ENCODE results near the gene VWA3A. TPM values are rescaled to one million over a fixed set of nuclear protein-coding genes. Genes with fewer than 3 reads are reported as not detected.

VWA3A gene
- total and polyA plus RNA-seq, 4 experiments from 2014 or later: 0.33 to 0.41 TPM; not detected in 2

- Mint-ChIP-seq H3K4me3 (peak overlapping the region in 1 of 8 donors; percentile 15), H3K4me1 (peaks cover 16 to 45% (median 31%) of the 10 kb centered on the region in 4 donors), H3K36me3 (peaks cover 3 to 7% of the 10 kb centered on the region in 2 donors), H3K27me3 (peaks cover 2 to 5% of the 10 kb centered on the region in 2 donors), H3K9me3 (peaks cover 0 to 6% (median 2%) of the 10 kb centered on the region in 8 donors), H3K27ac (peak overlapping the region in 4 of 7 donors; percentile 7 to 100 (median 42))
- H3K27me3 ChIP-seq (ENCODE audit: insufficient read depth, low read length): no peaks in the 10 kb centered on the region
- no peaks in the 10 kb centered on the region for H3K9me3 ChIP-seq (ENCODE audit: control insufficient read depth in 1 of 2, low read length in 2 of 2)
- H3K36me3 ChIP-seq (ENCODE audit: insufficient read depth, low read length): no peaks in the 10 kb centered on the region
- no peak overlapping the region for H3K27ac ChIP-seq (ENCODE audit: low read depth, low read length)
- ChIA-PET CTCF (ENCODE audit: partially characterized antibody) (interaction anchor here (0.6 kb wide), 1 partner anchor 83 kb away, joined by 3 read pairs; no protein-coding TSS in a partner anchor), POLR2A (ENCODE audit: partially characterized antibody) (no interaction called here)
- no peak overlapping the region for H3K4me3 ChIP-seq (ENCODE audit: low read length in 2 of 2)
- no peak for DNase-seq
- peaks cover 29% of the 10 kb centered on the region for H3K4me1 ChIP-seq (ENCODE audit: insufficient read depth, low read length)
- intact Hi-C loops (cut with micrococcal nuclease): loop anchor here (10.0 kb wide), 1 partner anchor 1454 kb away; the partner anchor contains the start of gene THUMPD1
Observed at GRCh38 chr16:22198547-22199293, 106.4 kb downstream of the VWA3A start.

- H3K27ac ChIP-seq (ENCODE audit: low read depth, low read length): no peak overlapping the region
- H3K36me3 ChIP-seq (ENCODE audit: insufficient read depth, low read length): no peaks in the 10 kb centered on the region
- H3K4me3 ChIP-seq (ENCODE audit: low read length in 2 of 2): no peak overlapping the region
- intact Hi-C loops (cut with micrococcal nuclease): no loop called here
- Mint-ChIP-seq H3K9me3 (no peaks in the 10 kb centered on the region), H3K27me3 (no peaks in the 10 kb centered on the region), H3K4me1 (peaks cover 1 to 26% (median 11%) of the 10 kb centered on the region in 4 donors), H3K4me3 (no peak overlapping the region), H3K36me3 (peaks cover 0 to 4% of the 10 kb centered on the region in 2 donors), H3K27ac (no peak overlapping the region)
- ChIA-PET POLR2A (ENCODE audit: partially characterized antibody) (no interaction called here), CTCF (ENCODE audit: partially characterized antibody) (interaction anchor here (0.7 to 3.0 kb wide), 5 partner anchors 11 to 481 kb away, joined by 3 to 7 read pairs (median 4); no protein-coding TSS in a partner anchor)
- DNase-seq: no peak
- peaks cover 6% of the 10 kb centered on the region for H3K4me1 ChIP-seq (ENCODE audit: insufficient read depth, low read length)
- H3K9me3 ChIP-seq (ENCODE audit: control insufficient read depth in 1 of 2, low read length in 2 of 2): no peaks in the 10 kb centered on the region
- H3K27me3 ChIP-seq (ENCODE audit: insufficient read depth, low read length): no peaks in the 10 kb centered on the region
Observed at GRCh38 chr16:22202261-22202637, 109.9 kb downstream of the VWA3A start.

GRCh38 chr16:22203091-22203490 lies 110.8 kb downstream of the VWA3A start:
- no peaks in the 10 kb centered on the region for H3K27me3 ChIP-seq (ENCODE audit: insufficient read depth, low read length)
- CTCF ChIA-PET (ENCODE audit: partially characterized antibody): interaction anchor here (1.0 to 7.0 kb wide), 5 partner anchors 12 to 203 kb away, joined by 3 to 89 read pairs (median 3); partner anchors contain the start of gene POLR3E
- no peaks in the 10 kb centered on the region for H3K9me3 ChIP-seq (ENCODE audit: control insufficient read depth in 1 of 2, low read length in 2 of 2)
- Mint-ChIP-seq H3K4me3 (no peak overlapping the region), H3K4me1 (peaks cover 9 to 29% (median 19%) of the 10 kb centered on the region in 4 donors), H3K9me3 (no peaks in the 10 kb centered on the region), H3K36me3 (peaks cover 0 to 4% of the 10 kb centered on the region in 2 donors), H3K27ac (no peak overlapping the region), H3K27me3 (no peaks in the 10 kb centered on the region)
- no peak overlapping the region for H3K4me3 ChIP-seq (ENCODE audit: low read length in 2 of 2)
- POLR2A ChIA-PET (ENCODE audit: partially characterized antibody): interaction anchor here (8.1 kb wide), 1 partner anchor 12 kb away, joined by 106 read pairs; no protein-coding TSS in a partner anchor
- no peak overlapping the region for H3K27ac ChIP-seq (ENCODE audit: low read depth, low read length)
- no peak for DNase-seq
- H3K4me1 ChIP-seq (ENCODE audit: insufficient read depth, low read length): peaks cover 15% of the 10 kb centered on the region
- intact Hi-C loops (cut with micrococcal nuclease): no loop called here
- no peaks in the 10 kb centered on the region for H3K36me3 ChIP-seq (ENCODE audit: insufficient read depth, low read length)

- Histone ChIP-seq H3K36me3 (ENCODE audit: insufficient read depth, low read length) (no peaks in the 10 kb centered on the region), H3K27ac (ENCODE audit: low read depth, low read length) (no peak overlapping the region), H3K4me1 (ENCODE audit: insufficient read depth, low read length) (peaks cover 14% of the 10 kb centered on the region), H3K9me3 (ENCODE audit: control insufficient read depth in 1 of 2, low read length in 2 of 2) (no peaks in the 10 kb centered on the region), H3K27me3 (ENCODE audit: insufficient read depth, low read length) (no peaks in the 10 kb centered on the region), H3K4me3 (ENCODE audit: low read length in 2 of 2) (no peak overlapping the region)
- Mint-ChIP-seq H3K9me3 (no peaks in the 10 kb centered on the region), H3K4me3 (peak overlapping the region in 2 of 8 donors; percentile 38 to 69), H3K27ac (peak overlapping the region in 2 of 7 donors; percentile 45 to 64), H3K27me3 (no peaks in the 10 kb centered on the region), H3K36me3 (peaks cover 0 to 4% of the 10 kb centered on the region in 2 donors), H3K4me1 (peaks cover 11 to 26% (median 20%) of the 10 kb centered on the region in 4 donors)
- CTCF ChIA-PET (ENCODE audit: partially characterized antibody): interaction anchor here (0.9 to 7.0 kb wide), 10 partner anchors 8 to 253 kb away, joined by 3 to 89 read pairs (median 3); partner anchors contain the start of gene POLR3E
- DNase-seq: no peak
- POLR2A ChIA-PET (ENCODE audit: partially characterized antibody): interaction anchor here (1.1 to 8.1 kb wide), 2 partner anchors 13 to 92 kb away, joined by 6 to 106 read pairs; no protein-coding TSS in a partner anchor
- intact Hi-C loops (cut with micrococcal nuclease): no loop called here
Observed at GRCh38 chr16:22204091-22204655, 111.8 kb downstream of the VWA3A start.

- no peaks in the 10 kb centered on the region for H3K9me3 ChIP-seq (ENCODE audit: control insufficient read depth in 1 of 2, low read length in 2 of 2)
- Mint-ChIP-seq H3K4me1 (peaks cover 15 to 30% (median 21%) of the 10 kb centered on the region in 4 donors), H3K27ac (peak overlapping the region in 6 of 7 donors; percentile 45 to 91 (median 84))
Observed at GRCh38 chr16:22205577-22206012, 113.3 kb downstream of the VWA3A start.

GRCh38 chr16:22206013-22206841 lies 113.9 kb downstream of the VWA3A start, which contains the start of gene EEF2K:
Gene EEF2K, plus strand, starts transcription at chr16:22206278. Its CDS starts 19,452 bp downstream, at chr16:22225730.
- H3K4me3 Mint-ChIP-seq: peak within 1 kb of the TSS; percentile 91 to 97 (median 93)
- Histone ChIP-seq H3K4me1 (ENCODE audit: insufficient read depth, low read length) (peaks cover 14% of the 10 kb centered on the region), H3K36me3 (ENCODE audit: insufficient read depth, low read length) (no peaks in the 10 kb centered on the region), H3K27ac (ENCODE audit: low read depth, low read length) (peak within 1 kb of the TSS; percentile 68), H3K27me3 (ENCODE audit: insufficient read depth, low read length) (no peaks in the 10 kb centered on the region), H3K9me3 (ENCODE audit: control insufficient read depth in 1 of 2, low read length in 2 of 2) (no peaks in the 10 kb centered on the region), H3K4me3 (ENCODE audit: low read length in 2 of 2) (peak within 1 kb of the TSS; percentile 76 to 78)
- peak within 1 kb of the TSS; percentile 81 to 95 (median 89) for H3K27ac Mint-ChIP-seq
- intact Hi-C loops (cut with micrococcal nuclease): loop anchor here (1.0 to 2.0 kb wide), 5 partner anchors 11 to 198 kb away; partner anchors contain the start of gene MOSMO
- ChIA-PET CTCF (ENCODE audit: partially characterized antibody) (interaction anchor here (0.7 to 7.0 kb wide), 12 partner anchors 10 to 206 kb away, joined by 3 to 89 read pairs (median 3); partner anchors contain the start of gene POLR3E), POLR2A (ENCODE audit: partially characterized antibody) (interaction anchor here (0.6 to 8.1 kb wide), 10 partner anchors 10 to 197 kb away, joined by 3 to 106 read pairs (median 8); partner anchors contain the start of gene POLR3E)
- peaks cover 16 to 33% (median 25%) of the 10 kb centered on the region in 4 donors for H3K4me1 Mint-ChIP-seq
- H3K36me3 Mint-ChIP-seq: peaks cover 6 to 8% of the 10 kb centered on the region in 2 donors
- peak; percentile 64 to 80 (median 74) for DNase-seq
- H3K9me3 Mint-ChIP-seq: peaks cover 0 to 4% (median 0%) of the 10 kb centered on the region in 8 donors
- no peaks in the 10 kb centered on the region for H3K27me3 Mint-ChIP-seq

More at GRCh38 chr16:22205577-22206012, 113.3 kb downstream of the VWA3A start:
- peaks cover 5% of the 10 kb centered on the region in 2 donors for H3K36me3 Mint-ChIP-seq
- Histone ChIP-seq H3K4me1 (ENCODE audit: insufficient read depth, low read length) (peaks cover 14% of the 10 kb centered on the region), H3K36me3 (ENCODE audit: insufficient read depth, low read length) (no peaks in the 10 kb centered on the region), H3K27ac (ENCODE audit: low read depth, low read length) (peak overlapping the region; percentile 68), H3K4me3 (ENCODE audit: low read length in 2 of 2) (peak overlapping the region in 1 of 2 donors; percentile 78), H3K27me3 (ENCODE audit: insufficient read depth, low read length) (no peaks in the 10 kb centered on the region)
- no peak for DNase-seq
- peaks cover 0 to 2% (median 0%) of the 10 kb centered on the region in 8 donors for H3K9me3 Mint-ChIP-seq
- no peaks in the 10 kb centered on the region for H3K27me3 Mint-ChIP-seq
- ChIA-PET POLR2A (ENCODE audit: partially characterized antibody) (interaction anchor here (0.6 to 8.1 kb wide), 12 partner anchors 10 to 196 kb away, joined by 3 to 106 read pairs (median 6); partner anchors contain the start of gene POLR3E), CTCF (ENCODE audit: partially characterized antibody) (interaction anchor here (0.6 to 7.0 kb wide), 9 partner anchors 10 to 98 kb away, joined by 3 to 89 read pairs (median 3); partner anchors contain the start of gene POLR3E)
- peak overlapping the region; percentile 81 to 97 (median 92) for H3K4me3 Mint-ChIP-seq
- intact Hi-C loops (cut with micrococcal nuclease): loop anchor here (1.0 to 2.0 kb wide), 5 partner anchors 10 to 197 kb away; partner anchors contain the start of gene MOSMO

All from CD4-positive, alpha-beta memory T cell (primary cell).